Naive B cell (primary cell): Measurements from ENCODE around the gene INTS11. TPM values are rescaled to one million over a fixed set of nuclear protein-coding genes. Genes with fewer than 3 reads are reported as not detected.
A peak's percentile ranks its signal among the peaks of the same experiment; 100 is the strongest.

Experiments
- ATAC-seq, 2 donors: fragments of 150-1000 bp; cut with Tn5 transposase; 2 replicates each; pipeline ENCODE4 v1.10.0; 2021; ENCODE audit warnings: low read depth in 2 of 2, mild to moderate bottlenecking in 2 of 2, moderate library complexity in 2 of 2
- DNase-seq: peaks from one replicate; pipeline ENCODE4 v3.0.0; 2022
- H3K27ac Mint-ChIP-seq, 6 donors: one replicate each; pipeline ENCODE4 v1.8.0; 2020 to 2022; ENCODE audit warnings: mild to moderate bottlenecking in 6 of 6, mixed read lengths in 6 of 6, moderate library complexity in 5 of 6, inconsistent platforms in 2 of 6
- H3K27me3 Mint-ChIP-seq, 3 donors: one replicate each; pipeline ENCODE4 v1.8.0; 2021 to 2022; ENCODE audit warnings: mixed read lengths in 3 of 3, mild to moderate bottlenecking in 1 of 3
- H3K36me3 Mint-ChIP-seq, 2 donors: one replicate each; pipeline ENCODE4 v1.8.0; 2020 to 2022; ENCODE audit warnings: mixed read lengths in 2 of 2, inconsistent platforms in 1 of 2, mild to moderate bottlenecking in 1 of 2
- H3K4me1 Mint-ChIP-seq, 3 donors: one replicate each; pipeline ENCODE4 v1.8.0; 2020 to 2022; ENCODE audit warnings: mixed read lengths in 3 of 3, inconsistent platforms in 1 of 3, mild to moderate bottlenecking in 1 of 3, moderate library complexity in 1 of 3
- H3K4me3 Mint-ChIP-seq, 8 donors: one replicate each; pipeline ENCODE4 v1.8.0; 2020 to 2022; ENCODE audit warnings: mild to moderate bottlenecking in 8 of 8, mixed read lengths in 8 of 8, moderate library complexity in 8 of 8, inconsistent platforms in 2 of 8
- H3K9me3 Mint-ChIP-seq, 7 donors: one replicate each; pipeline ENCODE4 v1.8.0; 2020 to 2022; ENCODE audit warnings: mixed read lengths in 7 of 7, mild to moderate bottlenecking in 5 of 7, inconsistent platforms in 2 of 7, moderate library complexity in 1 of 7
- polyA plus RNA-seq, 6 donors: library from polyadenylated mRNA; unstranded; fragments of 300-500 nt; fragmentation: Illumina TruSeq; gene quantifications; one replicate each; pipeline ENCODE4 v1.2.3, GENCODE V29; 2021; ENCODE audit warnings: low read depth in 6 of 6

The INTS11 gene
- polyA plus RNA-seq, 6 donors from 2014 or later, result 45.9 to 61.5 (median 54.3) TPM

DNA sequence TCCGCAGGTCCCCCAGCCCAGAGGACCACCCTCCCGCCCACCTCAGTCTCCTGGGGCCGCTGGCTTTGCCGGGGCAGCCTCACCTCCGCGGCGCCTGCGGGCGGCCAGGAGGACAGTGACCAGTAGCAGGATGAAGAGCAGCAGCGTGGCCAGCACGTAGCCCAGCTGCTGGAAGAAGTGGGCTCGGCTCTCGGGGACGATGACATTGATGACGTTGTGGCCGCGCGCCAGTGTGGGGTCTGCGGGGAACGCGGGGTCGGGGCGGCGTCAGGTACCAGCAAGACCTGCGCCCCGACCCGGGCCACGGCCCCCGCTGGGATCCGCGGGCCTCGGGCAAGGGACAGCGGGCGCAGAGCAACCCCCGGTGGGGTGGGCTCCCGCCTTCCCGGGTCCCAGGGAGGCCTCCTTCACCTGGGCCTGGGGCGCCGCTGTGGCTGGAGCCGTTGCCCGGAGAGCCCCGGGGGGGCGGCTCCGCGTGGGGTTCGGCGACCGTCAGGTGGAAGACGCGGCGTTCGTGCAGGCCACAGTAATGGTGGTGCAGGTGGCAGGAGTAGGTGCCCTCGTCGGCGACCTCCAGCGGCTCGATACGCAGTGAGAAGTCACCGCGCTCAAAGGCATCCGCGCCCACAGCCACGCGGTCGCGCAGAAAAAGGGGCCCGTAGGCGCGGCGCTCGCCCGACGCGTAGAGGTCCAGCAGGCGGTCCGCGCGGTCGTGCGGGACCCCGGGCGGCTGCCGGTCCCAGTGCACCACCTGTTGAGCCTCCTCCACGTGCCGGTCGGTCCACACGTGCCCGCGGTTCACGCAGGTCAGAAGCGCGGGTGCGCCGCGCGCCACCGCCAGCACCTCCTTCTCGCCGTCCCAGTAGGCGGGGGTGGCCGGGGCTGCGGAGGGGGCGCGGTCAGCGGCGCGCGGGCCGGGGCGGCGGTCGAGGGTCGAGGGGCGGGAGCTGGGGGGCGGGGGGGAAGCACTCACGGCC, 30.1 kb upstream of the INTS11 start:
- peak in 1 of 2 donors; percentile 15 for ATAC-seq
- Mint-ChIP-seq H3K4me1 (peaks cover 20 to 36% (median 23%) of the 10 kb centered on the region in 3 donors), H3K27me3 (peaks cover 15 to 53% (median 38%) of the 10 kb centered on the region in 3 donors), H3K9me3 (no peaks in the 10 kb centered on the region), H3K27ac (peak overlapping the region in 1 of 6 donors; percentile 89), H3K36me3 (no peaks in the 10 kb centered on the region), H3K4me3 (peak overlapping the region in 6 of 8 donors; percentile 5 to 66 (median 40))
- no peak for DNase-seq

DNA sequence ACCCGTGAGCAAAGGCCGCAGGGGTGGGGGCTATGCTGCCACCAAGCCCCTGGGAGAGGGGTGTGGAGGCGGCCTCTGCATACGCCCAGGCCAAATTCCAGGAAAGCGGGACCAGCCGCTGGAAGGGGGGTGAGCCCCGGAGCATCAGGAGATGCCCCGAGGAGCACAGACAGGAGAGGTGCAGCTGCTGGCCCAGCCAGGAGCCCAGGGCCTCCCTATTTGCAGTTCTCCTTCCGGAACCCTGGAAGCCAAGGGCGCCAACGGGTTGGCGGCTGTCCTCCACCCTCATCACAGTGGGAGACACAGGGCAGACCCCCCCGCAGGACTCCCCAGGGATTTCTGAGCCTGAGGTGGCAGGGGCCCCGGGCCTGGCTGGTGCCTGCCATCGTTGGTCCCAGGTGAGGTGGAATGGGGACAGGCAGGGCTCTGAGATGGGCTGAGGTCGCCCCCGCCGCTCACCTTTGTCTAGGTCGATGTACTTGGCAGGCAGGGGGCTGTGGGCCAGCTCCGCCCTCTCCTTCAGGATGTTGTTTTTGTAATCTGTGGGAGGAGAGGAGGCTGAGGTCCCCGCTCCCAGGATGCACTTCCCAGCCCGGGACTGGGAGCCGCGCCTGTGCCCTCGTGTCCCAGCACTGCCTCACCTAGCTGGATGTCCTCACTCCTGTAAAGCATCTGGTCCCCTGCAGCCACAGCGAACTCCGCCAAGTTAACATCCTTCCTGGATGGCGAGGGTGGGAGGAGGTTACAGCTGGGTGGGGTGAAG, 29.1 kb upstream of the INTS11 start:
- Mint-ChIP-seq H3K4me3 (peak overlapping the region in 6 of 8 donors; percentile 8 to 71 (median 28)), H3K27ac (peak overlapping the region in 2 of 6 donors; percentile 32 to 56), H3K36me3 (no peaks in the 10 kb centered on the region), H3K9me3 (no peaks in the 10 kb centered on the region), H3K4me1 (peaks cover 16 to 30% (median 19%) of the 10 kb centered on the region in 3 donors), H3K27me3 (peaks cover 8 to 43% (median 28%) of the 10 kb centered on the region in 3 donors)
- DNase-seq (no peak), ATAC-seq (no peak)

- no peaks in the 10 kb centered on the region for H3K36me3 Mint-ChIP-seq
- H3K27ac Mint-ChIP-seq, result peak overlapping the region in 1 of 6 donors; percentile 56
- peaks cover 8 to 37% (median 21%) of the 10 kb centered on the region in 3 donors for H3K27me3 Mint-ChIP-seq
- H3K4me1 Mint-ChIP-seq, result peaks cover 18 to 36% (median 19%) of the 10 kb centered on the region in 3 donors
- H3K4me3 Mint-ChIP-seq, result peak overlapping the region; percentile 22 to 87 (median 70)
- DNase-seq, result peak; percentile 29
- H3K9me3 Mint-ChIP-seq, result no peaks in the 10 kb centered on the region
- peak in 1 of 2 donors; percentile 16 for ATAC-seq
Observed at GRCh38 chr1:1352786-1353388, 28.4 kb upstream of the INTS11 start.

DNA sequence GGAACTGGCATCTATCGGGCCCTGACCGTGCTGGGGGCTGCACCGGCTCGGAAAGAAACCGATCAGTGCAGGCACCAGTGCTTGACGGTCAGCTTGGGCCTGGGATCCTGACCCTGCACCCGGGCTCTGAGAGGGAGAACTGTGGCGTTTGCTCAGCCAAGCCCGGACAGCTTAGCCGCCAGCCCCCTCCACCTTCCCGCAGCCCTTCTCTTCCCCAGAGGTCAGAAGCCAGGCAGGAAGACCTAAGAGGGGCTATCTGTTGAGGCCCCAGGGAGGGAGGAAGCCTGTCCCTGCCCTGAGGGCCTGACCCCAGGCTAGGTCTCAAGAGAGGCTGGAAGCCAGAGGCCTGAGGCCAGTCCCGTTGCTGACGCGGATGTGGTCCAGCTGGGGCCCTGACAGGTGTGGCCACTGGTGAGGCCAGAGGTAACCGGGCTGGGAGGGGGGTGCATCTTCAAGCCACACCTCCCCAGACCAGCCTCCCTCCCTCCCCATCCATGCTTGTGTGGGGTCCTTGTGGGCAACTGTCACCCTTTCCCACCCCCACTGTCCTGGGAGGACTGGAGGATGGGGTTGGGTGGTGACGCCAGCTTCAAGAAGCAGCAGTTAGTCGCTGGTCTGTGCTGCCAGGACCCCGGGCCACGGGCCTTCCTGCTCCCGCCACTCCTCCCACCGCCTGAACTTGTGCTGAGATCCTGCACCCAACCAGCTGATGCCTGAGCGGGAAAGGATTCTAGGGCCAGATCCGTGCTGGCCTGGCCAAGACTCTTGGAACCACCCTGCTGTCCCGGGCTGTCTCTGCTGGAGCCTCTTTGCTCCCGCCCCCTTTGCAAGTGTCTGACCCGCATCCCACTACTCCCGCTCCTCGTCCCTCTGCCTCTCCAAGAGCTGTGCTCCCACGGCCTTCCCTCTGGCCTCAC, 27.3 kb upstream of the INTS11 start:
- ATAC-seq (no peak), DNase-seq (no peak)
- Mint-ChIP-seq H3K4me3 (peak overlapping the region; percentile 65 to 87 (median 74)), H3K27ac (peak overlapping the region in 5 of 6 donors; percentile 6 to 87 (median 78)), H3K36me3 (no peaks in the 10 kb centered on the region), H3K9me3 (no peaks in the 10 kb centered on the region), H3K4me1 (peaks cover 20 to 41% (median 25%) of the 10 kb centered on the region in 3 donors), H3K27me3 (peaks cover 8 to 25% (median 11%) of the 10 kb centered on the region in 3 donors)

DNA sequence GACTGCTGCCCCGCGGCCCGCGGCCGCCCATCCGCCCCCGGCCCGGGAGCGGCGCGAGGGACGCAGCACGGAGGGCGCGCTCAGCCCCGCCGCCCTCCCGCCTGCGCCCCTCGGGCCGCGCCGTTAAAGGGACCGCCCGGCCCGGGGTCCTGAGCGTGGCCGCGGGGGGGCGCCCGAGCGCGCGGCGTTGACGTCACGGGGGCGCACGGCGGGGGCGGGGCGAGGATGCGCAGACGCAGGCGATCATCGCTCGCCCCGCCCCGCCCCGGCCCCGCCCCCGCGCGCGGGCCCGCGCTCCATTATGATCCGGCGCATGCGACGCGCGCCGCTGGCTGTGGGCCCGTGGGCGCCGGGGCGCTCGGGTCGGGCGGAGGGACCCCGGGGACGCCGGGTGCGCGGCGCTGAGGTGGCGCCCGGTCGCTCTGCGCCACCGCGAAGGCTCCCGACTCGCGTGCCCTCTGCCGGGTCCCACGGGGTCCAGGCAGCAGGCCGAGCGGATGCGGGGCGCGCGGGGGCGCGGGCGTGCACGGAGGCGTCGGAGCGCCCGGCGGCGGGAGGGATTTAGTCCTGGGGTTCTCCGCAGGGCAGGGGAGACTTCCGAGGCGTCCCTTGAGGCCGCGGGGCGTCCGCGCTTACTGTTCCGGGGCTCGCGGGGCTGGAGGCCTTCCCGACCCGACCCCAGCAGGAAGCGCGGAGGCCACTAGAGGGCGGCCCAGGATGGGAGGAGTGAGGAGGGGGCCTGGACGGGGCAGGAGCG, 25.0 kb upstream of the INTS11 start, which contains the start of gene DVL1:
TSS of gene DVL1 (minus strand) at position 163 of the 757 bp plus-strand sequence. CDS start 353 bp downstream, outside the sequence.
- Mint-ChIP-seq H3K36me3 (no peaks in the 10 kb centered on the region), H3K27me3 (peaks cover 8 to 25% (median 11%) of the 10 kb centered on the region in 3 donors), H3K4me1 (peaks cover 19 to 36% (median 27%) of the 10 kb centered on the region in 3 donors), H3K27ac (peak within 1 kb of the TSS in 5 of 6 donors; percentile 32 to 78 (median 56)), H3K9me3 (no peaks in the 10 kb centered on the region), H3K4me3 (peak within 1 kb of the TSS; percentile 74 to 90 (median 78))
- DNase-seq (peak; percentile 77), ATAC-seq (peak; percentile 79 to 83)

- Mint-ChIP-seq H3K9me3 (no peaks in the 10 kb centered on the region), H3K4me1 (peaks cover 16 to 30% (median 27%) of the 10 kb centered on the region in 3 donors), H3K27me3 (peaks cover 8 to 17% (median 11%) of the 10 kb centered on the region in 3 donors), H3K27ac (peak overlapping the region in 5 of 6 donors; percentile 32 to 78 (median 56)), H3K36me3 (no peaks in the 10 kb centered on the region), H3K4me3 (peak overlapping the region; percentile 74 to 90 (median 78))
- DNase-seq (no peak), ATAC-seq (peak; percentile 36 to 42)
Observed at GRCh38 chr1:1348420-1349255, 24.2 kb upstream of the INTS11 start.

- Mint-ChIP-seq H3K4me1 (peaks cover 13 to 26% (median 21%) of the 10 kb centered on the region in 3 donors), H3K4me3 (peak overlapping the region; percentile 74 to 90 (median 78)), H3K9me3 (no peaks in the 10 kb centered on the region), H3K27me3 (peaks cover 6 to 9% (median 6%) of the 10 kb centered on the region in 3 donors), H3K36me3 (no peaks in the 10 kb centered on the region), H3K27ac (peak overlapping the region in 4 of 6 donors; percentile 32 to 78 (median 52))
- DNase-seq (no peak), ATAC-seq (no peak)
Observed at GRCh38 chr1:1347663-1348419, 23.4 kb upstream of the INTS11 start.

GRCh38 chr1:1347026-1347595, 22.7 kb upstream of the INTS11 start:
- Mint-ChIP-seq H3K4me3 (peak overlapping the region in 7 of 8 donors; percentile 49 to 86 (median 76)), H3K27ac (peak overlapping the region in 1 of 6 donors; percentile 64), H3K27me3 (peaks cover 0 to 2% (median 0%) of the 10 kb centered on the region in 3 donors), H3K9me3 (no peaks in the 10 kb centered on the region), H3K4me1 (peaks cover 6 to 19% (median 14%) of the 10 kb centered on the region in 3 donors), H3K36me3 (no peaks in the 10 kb centered on the region)
- DNase-seq (no peak), ATAC-seq (no peak)

- Mint-ChIP-seq H3K4me3 (peak overlapping the region in 4 of 8 donors; percentile 49 to 76 (median 68)), H3K27me3 (no peaks in the 10 kb centered on the region), H3K4me1 (peaks cover 3 to 15% (median 12%) of the 10 kb centered on the region in 3 donors), H3K27ac (no peak overlapping the region), H3K36me3 (no peaks in the 10 kb centered on the region), H3K9me3 (no peaks in the 10 kb centered on the region)
- no peak for DNase-seq
- no peak for ATAC-seq
Observed at GRCh38 chr1:1346501-1346890, 22.0 kb upstream of the INTS11 start.
